Measurements from ENCODE around the gene CFAP410. TPM values are rescaled to one million over a fixed set of nuclear protein-coding genes. Genes with fewer than 3 reads are reported as not detected.

CFAP410 gene
- total and polyA plus RNA-seq, 2 of the 4 experiments (the other 2 are of a cell fraction), result 3.8 to 10.3 TPM

DNA sequence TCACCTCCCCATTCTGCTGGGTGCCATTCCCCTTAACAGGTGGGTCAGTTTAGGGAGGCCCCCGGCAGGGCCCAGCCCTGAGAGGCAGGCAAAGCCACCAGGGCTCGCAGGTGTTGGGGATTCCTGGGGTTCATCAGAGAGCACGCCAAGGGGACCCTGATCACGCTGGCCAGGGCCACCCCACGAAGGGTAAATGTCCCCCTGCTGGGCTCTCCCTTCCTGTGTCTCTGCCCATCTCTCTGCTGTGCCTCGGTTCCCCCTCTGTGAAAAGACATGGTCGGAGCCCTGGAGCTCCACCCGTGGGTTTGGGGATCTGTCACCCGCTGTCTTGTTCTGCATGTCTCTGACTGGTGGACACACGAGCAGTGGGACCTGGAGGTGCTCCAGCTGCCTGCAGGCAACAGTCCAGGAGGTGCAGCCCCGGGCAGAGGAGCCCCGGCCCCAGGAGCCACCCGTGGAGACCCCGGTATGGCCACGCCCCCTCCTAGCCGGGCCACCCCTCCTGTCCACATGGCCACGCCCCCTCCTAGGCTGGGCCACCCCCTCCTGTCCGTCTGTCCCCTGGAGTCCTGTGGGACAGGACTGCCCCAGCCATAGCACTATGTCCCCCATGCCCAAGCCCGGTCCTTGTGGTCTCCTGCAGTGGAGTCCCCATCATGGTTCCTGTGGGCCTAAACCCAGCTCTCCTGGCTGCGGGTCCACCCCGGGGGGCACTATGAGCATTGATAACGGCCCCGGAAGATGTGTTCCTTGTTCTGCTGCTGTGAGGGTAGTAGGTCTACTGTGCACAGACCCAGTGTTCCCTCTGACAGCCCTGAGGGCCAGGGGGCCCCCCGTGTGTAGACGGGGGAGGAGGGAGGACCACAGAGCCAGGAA, 47.0 kb downstream of the CFAP410 start:
- no peak overlapping the region for H3K23ac ChIP-seq (ENCODE audit: low read depth, low read length)
- H4K5ac ChIP-seq (ENCODE audit: low read depth, low read length), result no peak overlapping the region
- H2AFZ ChIP-seq (replicated peaks; ENCODE audit: low read length, poor library complexity), result no peak overlapping the region
- H3K4me2 ChIP-seq (ENCODE audit: low read depth, low read length), result no peak overlapping the region
- no peak overlapping the region for H4K8ac ChIP-seq (ENCODE audit: low read depth in 2 of 2, low read length in 2 of 2)
- H2AK5ac ChIP-seq (ENCODE audit: low read depth, low read length), result no peak overlapping the region
- H3K36me3 ChIP-seq (ENCODE audit: control insufficient read depth, insufficient read depth, low read length), result no peaks in the 10 kb centered on the region
- no peaks in the 10 kb centered on the region for H3K9me3 ChIP-seq (ENCODE audit: control insufficient read depth, insufficient read depth, low read length)
- H3K18ac ChIP-seq (ENCODE audit: low read depth, low read length), result no peak overlapping the region
- intact Hi-C loops (cut with micrococcal nuclease) (no loop called here), in situ Hi-C loops (cut with MboI; ENCODE audit: low sequenced_read_pairs) (no loop called here), dilution Hi-C loops (cut with HindIII; ENCODE audit: low sequenced_read_pairs, unreplicated experiment) (no loop called here)
- H4K20me1 ChIP-seq (ENCODE audit: insufficient read depth, low read length), result no peaks in the 10 kb centered on the region
- peaks cover 18% of the 10 kb centered on the region; the same call in 1 of the 2 replicates for H3K27me3 ChIP-seq (ENCODE audit: control insufficient read depth, insufficient read depth, low read length)
- BruUV-seq (replicated peaks), result no TSS peak
- H3K27ac ChIP-seq (ENCODE audit: insufficient read depth, low read length), result no peak overlapping the region
- TF ChIP-seq RAD21 (IDR thresholded peaks at IDR 0.05; ENCODE audit: low read length) (no peak), BHLHE40 (IDR thresholded peaks at IDR 0.05; ENCODE audit: low read depth, low read length) (no peak)
- TF ChIP-seq, protein P1, sequence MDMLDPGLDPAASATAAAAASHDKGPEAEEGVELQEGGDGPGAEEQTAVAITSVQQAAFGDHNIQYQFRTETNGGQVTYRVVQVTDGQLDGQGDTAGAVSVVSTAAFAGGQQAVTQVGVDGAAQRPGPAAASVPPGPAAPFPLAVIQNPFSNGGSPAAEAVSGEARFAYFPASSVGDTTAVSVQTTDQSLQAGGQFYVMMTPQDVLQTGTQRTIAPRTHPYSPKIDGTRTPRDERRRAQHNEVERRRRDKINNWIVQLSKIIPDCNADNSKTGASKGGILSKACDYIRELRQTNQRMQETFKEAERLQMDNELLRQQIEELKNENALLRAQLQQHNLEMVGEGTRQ (IDR thresholded peaks at IDR 0.05; ENCODE audit: low read depth, low read length), result no peak
- no peak overlapping the region for H2BK120ac ChIP-seq (ENCODE audit: low read depth, low read length)
- no peaks in the 10 kb centered on the region for H3K9me1 ChIP-seq (ENCODE audit: insufficient read depth, low read length)
- no peak overlapping the region for H3K14ac ChIP-seq (replicated peaks; ENCODE audit: low read depth, low read length)
- DNase-seq (no peak), ATAC-seq (ENCODE audit: low read depth) (no peak)
- H3K4me3 ChIP-seq (ENCODE audit: insufficient read depth, low read depth, low read length), result no peak overlapping the region
- 67% methylated on average over 15 of the region's 25 CpGs; no CpG with 5 or more reads in 1 of the 2 experiments for WGBS, 2 experiments (ENCODE audit: extremely low coverage in 2 of 2, insufficient read length in 1 of 2)
- no peak overlapping the region for H2BK15ac ChIP-seq (ENCODE audit: low read depth, low read length)
- H2BK20ac ChIP-seq (ENCODE audit: low read depth, low read length), result no peak overlapping the region
- H3K4ac ChIP-seq (ENCODE audit: low read depth, low read length), result no peak overlapping the region
- CTCF ChIA-PET, result no interaction called here
- no peak overlapping the region for H3K56ac ChIP-seq (ENCODE audit: extremely low read depth, insufficient read depth, low read length)
- POLR2A ChIA-PET (ENCODE audit: unreplicated experiment), result no interaction called here
- H3K9ac ChIP-seq (ENCODE audit: low read depth, low read length), result no peak overlapping the region
- H3K79me1 ChIP-seq (ENCODE audit: low read depth in 1 of 2, low read length in 2 of 2), result no peaks in the 10 kb centered on the region
- no peak overlapping the region for H2BK5ac ChIP-seq (ENCODE audit: low read depth, low read length, poor library complexity, severe bottlenecking)
- no peak overlapping the region for H4K91ac ChIP-seq (ENCODE audit: insufficient read depth, low read depth, low read length)
- H3K4me1 ChIP-seq (ENCODE audit: control insufficient read depth, insufficient read depth, low read length), result no peaks in the 10 kb centered on the region
- H2AK9ac ChIP-seq (replicated peaks; ENCODE audit: low read depth, low read length, poor library complexity), result peak overlapping the region; percentile 55
